Middle frontal gyrus (tissue), 1 donor: ENCODE data around the gene STARD9.

Experiments
- DNase-seq: peaks from one replicate; pipeline ENCODE4 v3.0.0-alpha.2; 2015; ENCODE audit warnings: low spot score; ENCODE audit errors: extremely low spot score

The STARD9 gene

DNA sequence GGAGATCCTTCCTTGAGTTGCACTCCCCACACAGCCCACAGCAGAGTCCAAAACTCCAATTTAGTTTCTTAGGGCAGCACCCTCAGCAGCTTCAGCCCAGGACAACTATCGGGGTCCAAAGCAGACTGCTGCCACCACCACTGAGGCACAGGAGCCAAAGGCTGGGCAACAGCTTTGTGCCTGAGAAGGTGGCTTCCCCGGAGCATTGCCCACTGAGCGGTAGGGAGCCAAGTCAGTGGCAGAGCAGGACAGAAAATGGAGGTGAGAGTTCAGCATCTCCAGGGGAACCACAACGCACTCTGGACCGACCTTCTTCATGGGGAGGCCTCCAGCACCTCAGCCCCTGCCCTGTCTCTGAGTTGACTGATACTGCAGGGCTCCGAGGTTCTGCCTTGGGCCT is 118.1 kb downstream of the STARD9 start:
- DNase-seq: no peak

DNA sequence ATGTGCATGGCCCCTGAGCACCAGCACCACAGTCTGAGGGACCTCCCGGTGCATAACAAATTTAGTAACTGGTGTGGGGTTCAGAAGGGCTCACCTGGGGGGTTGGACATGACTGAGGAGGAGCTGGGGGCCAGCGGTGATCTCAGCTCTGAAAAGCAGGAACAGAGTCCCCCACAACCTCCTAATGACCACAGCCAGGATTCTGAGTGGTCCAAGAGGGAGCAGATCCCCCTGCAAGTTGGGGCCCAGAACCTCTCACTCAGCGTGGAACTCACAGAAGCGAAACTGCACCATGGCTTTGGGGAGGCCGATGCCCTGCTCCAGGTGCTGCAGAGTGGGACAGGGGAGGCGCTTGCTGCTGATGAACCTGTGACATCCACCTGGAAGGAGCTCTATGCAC is 118.5 kb downstream of the STARD9 start:
- DNase-seq: no peak

DNA sequence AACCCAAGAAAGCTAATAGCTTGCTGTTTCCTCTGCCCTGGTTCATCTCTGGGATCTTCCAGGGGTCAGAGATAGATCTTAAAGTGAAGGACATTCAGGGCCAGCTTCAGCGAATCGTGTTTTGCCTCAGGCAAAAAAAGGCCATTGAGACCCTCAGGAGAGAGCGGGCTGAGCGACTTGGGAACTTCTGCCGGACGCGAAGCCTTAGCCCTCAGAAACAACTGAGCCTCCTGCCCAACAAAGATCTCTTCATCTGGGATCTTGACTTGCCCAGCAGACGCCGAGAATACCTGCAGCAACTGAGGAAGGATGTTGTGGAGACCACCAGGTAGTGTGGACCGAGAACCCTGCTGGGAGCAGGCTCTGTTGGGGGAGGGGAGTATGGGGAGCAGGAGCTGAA is 119.0 kb downstream of the STARD9 start:
- DNase-seq: no peak

DNA sequence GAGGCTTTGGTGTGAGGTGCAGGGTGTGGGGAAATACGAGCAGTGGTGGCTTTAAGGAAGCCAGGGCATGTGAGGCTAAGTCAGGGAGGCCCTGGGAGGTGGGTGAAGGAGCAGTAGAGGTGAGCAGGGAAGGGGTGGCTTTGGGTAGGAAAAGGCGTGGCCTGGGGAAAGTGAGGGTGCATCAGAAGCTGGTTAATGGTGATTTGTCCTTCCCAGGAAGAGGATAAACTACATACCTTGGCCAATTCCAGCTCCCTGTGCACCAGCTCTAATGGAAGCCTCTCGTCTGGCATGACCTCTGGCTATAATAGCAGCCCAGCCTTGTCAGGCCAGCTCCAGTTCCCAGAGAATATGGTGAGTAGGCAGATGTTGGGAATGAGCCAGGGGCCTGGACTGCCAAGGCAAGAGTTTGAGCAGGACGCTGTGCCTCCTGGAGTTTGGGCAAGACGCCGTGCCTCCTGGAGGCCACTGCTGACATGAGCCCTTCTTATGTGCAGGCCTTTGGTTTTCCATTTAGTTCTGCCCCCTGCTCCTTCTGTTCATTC is 120.2 kb downstream of the STARD9 start:
- DNase-seq: no peak

DNA sequence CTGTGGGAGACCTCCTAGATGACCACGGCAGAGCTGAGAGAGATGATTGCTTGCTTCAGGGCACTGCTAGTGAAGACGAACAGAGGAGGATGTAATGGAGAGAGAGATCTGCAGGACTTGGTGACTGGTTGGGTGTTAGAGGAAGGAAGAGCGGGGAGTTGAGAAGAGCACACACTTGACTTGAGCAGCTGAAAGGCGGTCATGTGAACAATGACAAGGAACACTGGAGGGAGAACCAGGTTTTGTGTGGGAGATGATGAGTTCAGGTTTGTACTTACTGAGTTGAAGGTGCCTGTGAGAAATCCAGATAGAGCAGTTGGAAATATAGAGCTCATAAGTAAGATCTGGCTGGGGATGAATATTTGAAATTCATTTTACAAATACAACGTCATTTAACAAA is 121.2 kb downstream of the STARD9 start:
- DNase-seq: no peak

DNA sequence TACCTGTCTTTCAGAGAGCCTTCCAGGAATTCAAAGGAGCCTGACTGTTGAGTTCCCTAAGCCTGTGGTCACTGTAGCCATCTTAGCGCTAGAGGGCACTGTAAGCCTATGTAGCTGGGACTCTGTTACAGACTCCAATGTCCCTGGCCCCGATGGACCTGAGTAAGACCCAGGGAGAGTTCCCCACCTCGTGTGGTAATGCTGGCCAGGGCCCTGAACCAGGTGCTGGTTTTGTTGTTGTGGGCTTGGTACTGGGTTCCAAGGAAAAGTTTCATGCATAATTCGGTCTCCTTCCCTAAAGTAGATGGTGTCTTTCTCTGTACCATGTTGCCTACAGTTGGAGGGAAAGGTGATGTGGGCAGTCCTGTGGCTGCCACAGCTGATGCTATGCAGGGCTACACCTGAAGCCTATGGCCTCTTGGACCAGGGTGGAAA is 129.1 kb downstream of the STARD9 start:
- no peak for DNase-seq

DNA sequence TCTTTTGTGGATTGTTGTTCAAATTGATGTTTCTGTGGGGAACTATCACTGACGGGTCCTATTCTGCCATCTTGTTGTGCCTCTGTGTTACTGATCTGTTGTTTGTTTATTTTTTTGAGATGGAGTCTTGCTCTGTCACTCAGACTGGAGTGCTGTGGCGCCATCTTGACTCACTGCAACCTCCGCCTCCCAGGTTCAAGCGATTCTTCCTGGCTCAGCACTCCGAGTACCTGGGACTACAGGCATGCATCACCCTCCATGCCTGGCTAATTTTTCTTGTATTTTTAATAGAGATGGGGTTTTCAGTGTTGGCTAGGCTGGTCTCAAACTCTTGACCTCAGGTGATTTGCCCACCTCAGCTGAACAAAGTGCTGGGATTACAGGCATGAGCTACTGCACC is 129.9 kb downstream of the STARD9 start:
- no peak for DNase-seq

DNA sequence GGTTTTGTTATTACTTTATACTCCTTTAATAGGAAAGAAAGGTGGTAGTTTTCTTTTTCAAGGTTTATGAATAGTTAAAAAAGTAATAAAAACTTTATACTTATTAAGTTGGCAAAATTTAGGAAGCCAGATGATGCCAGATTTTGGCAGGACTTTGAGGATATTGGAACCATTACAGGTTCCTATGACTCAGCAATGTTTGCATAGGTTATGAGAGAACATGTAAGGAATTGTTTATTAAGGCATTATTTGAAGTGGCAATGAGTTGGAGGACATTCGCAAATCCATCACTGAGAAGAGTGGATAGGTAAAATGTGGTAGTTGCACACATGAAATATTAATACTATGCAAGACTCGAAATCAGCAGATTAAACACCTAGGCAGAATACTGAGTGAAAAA is 131.7 kb downstream of the STARD9 start:
- DNase-seq: no peak

DNA sequence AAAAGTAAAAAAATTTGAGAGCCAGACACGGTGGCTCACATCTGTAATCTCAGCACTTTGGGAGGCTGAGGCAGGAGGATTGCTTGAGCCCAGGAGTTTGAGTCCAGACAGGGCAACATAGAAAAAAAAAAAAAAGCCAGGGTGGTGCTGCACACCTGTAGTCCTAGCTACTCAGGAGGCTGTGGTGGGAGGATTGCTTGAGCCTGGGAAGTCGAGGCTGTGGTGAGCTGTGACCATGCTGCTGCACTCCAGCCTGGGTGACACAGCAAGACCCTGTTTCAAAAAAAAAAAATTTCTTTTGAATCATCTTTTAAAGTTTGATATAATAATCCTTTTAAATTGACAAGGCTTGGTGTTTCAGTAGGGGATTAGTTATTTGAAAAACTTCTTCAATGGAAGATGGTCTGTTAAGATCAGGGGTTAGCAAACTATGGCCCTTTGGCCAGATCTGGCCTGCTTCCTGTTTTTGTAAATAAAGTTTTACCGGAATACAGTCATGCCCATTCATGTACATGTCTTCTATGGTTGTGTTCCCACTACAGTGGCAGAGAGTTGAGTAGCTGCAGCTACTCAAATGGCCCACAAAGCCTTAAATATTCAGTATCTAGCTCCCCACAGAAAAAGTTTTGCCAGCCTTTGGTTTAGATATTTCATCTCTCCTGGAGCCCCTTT is 132.6 kb downstream of the STARD9 start:
- DNase-seq: no peak

DNA sequence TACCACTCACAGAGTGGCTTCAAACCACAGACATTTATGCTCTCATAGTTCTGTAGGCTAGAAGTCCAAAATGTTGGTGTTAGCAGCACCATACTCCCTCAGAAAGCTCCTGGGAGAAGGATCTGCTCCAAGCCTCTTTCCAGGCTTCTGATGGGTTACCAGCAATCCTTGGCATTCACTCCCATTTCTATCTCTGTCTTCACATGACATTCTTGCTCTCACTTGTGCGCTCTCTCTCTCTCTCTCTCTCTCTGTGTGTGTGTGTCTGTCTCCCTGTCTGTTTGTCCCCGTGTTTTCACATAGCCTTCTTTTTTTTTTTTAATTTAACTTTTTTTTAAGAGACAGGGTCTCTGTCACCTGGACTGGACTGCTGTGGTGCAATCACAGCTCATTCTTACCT is 135.3 kb downstream of the STARD9 start:
- DNase-seq: no peak

DNA sequence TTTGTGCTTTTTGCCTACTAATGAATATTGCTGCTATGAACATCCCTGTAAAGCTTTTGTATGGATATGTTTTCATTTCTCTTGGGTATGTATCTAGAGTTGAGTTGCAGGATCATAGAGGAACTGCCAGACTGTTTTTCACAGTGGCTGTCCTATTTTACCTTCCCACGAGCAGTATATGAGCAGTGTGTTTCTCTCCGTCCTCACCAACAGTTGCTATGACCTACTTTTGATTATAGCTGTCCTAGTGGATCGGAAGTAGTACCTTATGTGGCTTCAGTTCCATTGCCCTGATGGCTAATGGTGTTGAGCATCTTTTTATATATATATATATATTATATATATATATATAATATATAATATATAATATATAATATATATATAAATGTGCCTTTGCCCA is 136.3 kb downstream of the STARD9 start:
- no peak for DNase-seq

DNA sequence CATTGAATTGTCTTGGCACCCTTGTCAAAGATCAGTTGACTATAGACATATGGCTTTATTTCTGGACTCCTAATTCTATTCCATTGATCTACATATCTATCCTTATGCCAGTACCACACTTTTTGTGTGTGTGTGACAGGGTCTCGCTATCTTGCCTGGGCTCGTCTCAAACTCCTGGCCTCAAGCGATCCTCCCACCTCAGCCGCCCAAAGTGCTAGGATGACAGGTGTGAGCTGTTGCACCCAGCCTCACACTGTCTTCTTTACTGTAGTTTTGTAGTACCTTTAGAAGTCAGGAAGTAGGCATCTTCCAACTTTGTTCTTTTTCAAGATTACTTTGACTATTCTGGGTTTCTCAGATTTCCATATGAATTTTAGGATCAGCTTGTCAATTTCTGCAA is 137.2 kb downstream of the STARD9 start:
- DNase-seq: no peak

DNA sequence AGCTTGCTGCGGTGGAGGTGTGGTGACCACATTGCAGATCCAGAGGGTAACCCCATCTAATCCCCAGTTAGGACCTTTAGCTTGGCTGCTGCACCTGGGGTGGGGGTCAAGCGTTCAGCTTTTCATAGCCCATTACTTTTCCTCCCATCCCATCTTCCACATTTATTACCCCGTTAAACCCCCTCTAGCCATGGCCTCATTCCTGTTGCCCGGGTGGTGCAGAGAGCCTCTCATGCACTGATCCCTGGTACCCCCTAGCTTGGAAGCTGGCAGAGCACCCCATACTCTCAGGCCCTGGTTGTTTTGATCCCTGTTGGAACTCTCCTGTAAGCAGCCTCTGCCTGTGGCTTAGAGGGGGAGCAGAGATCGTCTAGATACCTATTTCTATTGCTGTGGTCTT is 140.7 kb downstream of the STARD9 start:
- DNase-seq: no peak

DNA sequence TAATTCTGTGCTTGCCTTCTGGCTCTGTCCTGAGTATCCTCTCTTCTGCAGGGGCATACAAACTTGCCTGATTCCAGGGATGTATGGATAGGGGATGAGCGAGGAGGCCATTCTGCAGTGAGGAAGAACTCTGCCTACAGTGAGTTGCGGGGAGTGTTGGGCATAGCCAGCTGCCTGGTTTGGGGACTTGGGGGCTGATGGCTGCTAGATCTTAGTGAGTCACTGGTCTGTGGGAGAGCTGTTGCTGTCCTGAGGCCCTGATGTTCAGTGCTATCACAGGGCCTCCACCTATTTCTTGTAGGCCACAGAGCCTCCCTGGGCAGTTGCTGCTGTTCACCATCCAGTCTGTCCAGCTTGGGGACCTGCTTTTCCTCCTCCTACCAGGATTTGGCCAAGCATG is 141.2 kb downstream of the STARD9 start:
- DNase-seq: no peak

DNA sequence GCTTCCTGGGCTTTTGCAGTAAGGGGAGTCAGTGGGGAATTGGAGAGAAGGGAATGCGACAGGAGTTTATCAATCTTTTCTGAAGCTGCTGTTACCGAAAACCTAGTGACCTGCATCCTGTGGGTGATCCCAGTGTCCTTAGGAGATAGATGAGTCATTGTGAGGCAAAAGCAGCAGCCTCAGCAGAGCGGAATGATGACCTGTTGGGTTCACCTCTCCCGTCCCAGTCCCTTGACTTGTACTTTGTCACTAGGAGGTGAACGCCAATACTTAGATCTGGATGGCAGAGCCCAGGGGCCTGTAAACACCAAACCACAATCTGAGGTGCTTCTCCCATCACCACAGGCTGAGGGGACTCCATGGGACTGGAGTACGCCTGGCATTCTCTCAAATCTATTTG is 143.6 kb downstream of the STARD9 start:
- DNase-seq: no peak

DNA sequence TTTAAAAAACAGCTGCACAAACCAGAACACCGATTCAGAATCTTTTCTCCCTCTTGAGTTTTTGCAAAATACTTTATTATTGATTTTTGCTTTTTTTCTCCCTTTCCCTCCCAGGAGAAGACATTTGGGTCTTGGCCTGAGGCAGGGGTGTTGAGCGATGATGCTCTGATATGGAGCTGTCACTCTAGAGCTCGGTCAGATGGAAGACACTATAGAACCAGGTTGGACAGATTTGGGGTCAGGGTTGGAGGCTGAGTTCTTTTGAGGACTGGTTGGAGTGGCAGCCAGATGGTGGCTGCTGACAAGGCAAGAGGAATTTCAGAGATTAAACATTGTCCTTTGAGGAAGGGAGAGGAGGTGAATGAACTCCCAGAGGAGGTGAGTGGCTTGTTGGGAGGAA is 144.7 kb downstream of the STARD9 start:
- no peak for DNase-seq

DNA sequence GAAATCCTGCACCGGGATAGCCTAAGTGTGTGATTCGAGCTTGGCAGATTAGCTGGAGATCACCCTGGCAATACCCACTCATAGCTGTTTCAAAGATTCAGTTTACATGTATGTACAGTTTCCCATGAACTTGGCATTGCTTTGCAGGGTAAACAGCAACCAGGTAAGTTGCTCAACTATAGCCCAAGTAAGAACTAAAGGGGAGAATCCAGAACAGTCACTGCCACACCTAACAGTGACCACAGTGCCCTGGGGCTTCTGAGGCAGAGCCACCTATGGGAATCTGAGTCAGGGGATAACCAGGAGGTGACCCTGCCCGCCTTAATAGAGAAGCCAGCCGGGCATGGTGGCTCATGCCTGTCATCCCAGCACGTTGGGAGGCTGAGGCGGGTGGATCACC is 145.6 kb downstream of the STARD9 start:
- DNase-seq: no peak

DNA sequence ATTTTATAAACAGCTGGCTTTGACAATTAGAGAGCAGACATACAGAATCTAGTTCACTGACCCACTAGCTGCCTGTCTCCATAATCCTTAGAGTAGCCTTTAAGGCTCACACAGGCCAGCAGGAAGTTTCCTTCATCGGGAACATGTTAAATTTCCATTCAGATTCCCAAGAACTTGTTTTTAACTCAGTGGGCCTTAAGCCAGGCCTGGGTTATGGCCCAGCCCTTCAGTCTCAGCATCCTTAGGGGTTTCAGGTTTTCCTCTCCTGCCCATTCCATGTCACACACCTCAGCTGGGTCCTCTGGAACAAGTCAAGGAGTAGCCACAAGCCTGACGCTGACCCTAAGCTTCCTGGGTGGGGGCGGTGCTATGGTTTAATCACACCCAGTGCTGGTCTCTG is 146.5 kb downstream of the STARD9 start:
- DNase-seq: no peak

DNA sequence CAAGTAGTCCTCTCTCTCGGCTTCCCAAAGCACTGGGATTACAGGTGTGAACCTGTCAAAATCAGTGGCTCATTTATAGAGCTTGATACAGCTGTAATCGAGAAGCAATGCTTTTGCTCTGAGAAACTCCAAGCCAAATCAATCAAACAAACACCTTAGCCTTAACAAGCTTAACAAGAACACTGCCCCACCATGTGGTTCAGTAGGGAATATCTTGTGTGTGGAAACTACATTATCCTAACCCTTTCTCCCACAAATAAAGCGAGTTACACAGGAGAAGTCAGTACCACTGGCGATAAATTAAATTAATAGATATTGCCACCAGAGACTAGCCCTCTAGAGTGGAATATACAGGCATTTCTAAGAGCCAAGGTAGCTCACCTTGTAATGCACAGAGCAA is 147.7 kb downstream of the STARD9 start:
- DNase-seq: no peak

DNA sequence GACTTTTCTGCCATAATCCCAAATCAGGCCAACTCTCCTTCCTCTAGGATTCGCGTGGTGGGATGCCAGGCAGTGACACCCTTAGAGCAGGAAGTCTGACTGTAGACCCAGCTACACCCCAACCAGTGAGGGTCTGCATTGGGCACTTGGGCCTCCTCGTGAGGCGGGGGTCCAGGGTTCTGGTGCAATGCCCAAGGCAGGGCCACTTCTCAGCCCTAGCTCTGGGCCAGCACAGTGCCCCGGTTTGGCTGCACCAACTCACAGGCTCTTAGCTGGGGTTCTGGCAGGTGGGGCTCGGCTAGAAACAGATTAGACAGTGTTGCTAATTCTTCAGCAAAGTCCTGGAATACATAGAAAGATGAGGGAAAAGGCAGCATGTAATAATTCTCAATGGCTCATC is 148.9 kb downstream of the STARD9 start:
- DNase-seq: no peak

DNA sequence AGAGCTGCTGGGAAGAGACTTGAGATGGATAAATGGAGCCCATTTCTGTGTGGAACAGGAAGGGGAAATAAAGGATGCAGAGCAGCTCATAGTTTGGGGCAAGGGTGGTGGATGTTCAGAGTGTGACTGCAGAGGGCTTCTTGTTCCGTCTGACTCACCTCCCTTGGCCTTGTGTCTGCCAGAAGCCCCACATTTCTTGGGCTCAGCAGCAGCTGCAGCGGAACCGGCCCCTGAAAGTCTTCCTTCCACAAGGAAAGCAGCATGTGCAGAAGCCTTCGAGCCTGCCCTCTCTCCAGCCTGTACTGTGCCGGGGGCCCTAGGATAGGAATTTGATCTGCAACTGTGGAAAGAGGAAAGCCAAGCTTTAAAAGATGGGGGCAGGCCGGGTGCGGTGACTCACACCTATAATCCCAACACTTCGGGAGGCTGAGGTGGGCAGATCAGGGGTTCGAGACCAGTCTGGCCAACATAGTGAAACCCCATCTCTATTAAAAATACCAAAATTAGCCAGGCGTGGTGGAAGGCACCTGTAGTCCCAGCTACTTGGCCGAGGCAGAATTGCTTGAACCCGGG is 150.0 kb downstream of the STARD9 start:
- no peak for DNase-seq

DNA sequence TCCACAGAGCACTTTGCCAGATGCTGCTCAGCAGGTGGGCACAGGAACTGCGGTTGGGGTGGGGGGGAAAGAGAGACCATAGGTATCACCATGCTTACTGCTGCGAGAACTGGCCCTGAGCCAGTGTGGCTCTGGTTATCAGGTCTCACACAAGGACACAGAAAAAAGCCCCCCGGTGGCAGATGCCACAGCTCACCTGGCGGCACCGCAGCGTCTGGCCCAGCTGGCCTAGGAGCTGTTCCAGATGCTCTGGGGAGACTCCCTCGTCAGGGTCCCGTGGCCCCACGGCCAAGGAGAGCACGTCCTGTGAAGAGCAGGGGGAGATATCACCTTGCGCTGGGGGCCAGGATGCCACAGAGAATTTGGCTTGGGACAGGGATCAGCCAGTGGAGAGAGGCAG is 150.7 kb downstream of the STARD9 start:
- no peak for DNase-seq

DNA sequence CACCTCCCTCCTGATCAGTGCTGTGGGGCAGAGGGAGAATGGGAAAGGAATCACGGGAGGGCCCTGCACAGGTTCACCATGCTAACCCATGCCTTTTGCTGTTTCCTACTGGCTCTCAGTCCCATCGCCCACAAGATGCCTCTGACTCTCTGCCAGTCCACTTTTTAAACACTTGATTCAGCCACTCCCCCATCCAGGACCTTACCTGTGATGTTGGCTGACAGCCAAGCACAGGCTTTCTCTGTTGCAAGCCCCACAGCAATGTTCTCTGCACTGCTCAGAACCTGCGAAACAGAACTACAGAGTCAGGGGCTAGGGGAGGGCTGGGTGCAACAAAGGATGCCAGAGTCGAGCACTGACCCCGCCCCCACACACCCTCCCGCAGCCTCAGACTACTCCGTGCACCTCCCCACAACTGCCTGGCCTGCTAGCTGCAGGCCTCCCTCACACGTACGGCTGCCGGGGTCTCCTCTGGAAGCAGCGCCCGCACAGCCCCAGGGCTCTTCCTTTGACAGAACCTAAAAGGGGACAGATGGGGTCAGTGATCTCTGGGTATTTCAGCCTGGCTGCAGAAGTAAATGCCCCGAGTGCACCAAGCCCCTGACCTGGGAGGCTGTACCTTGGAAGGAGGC is 152.5 kb downstream of the STARD9 start:
- DNase-seq: no peak
